Measurements from ENCODE around the gene SERGEF. TPM values are rescaled to one million over a fixed set of nuclear protein-coding genes. Genes with fewer than 3 reads are reported as not detected.

Gene SERGEF
- total and polyA plus RNA-seq, 10 of the 15 experiments (the other 5 are each of a cell fraction or from before 2014, with no cell fraction given) = 14.6 to 27.8 (median 22.4) TPM

DNA sequence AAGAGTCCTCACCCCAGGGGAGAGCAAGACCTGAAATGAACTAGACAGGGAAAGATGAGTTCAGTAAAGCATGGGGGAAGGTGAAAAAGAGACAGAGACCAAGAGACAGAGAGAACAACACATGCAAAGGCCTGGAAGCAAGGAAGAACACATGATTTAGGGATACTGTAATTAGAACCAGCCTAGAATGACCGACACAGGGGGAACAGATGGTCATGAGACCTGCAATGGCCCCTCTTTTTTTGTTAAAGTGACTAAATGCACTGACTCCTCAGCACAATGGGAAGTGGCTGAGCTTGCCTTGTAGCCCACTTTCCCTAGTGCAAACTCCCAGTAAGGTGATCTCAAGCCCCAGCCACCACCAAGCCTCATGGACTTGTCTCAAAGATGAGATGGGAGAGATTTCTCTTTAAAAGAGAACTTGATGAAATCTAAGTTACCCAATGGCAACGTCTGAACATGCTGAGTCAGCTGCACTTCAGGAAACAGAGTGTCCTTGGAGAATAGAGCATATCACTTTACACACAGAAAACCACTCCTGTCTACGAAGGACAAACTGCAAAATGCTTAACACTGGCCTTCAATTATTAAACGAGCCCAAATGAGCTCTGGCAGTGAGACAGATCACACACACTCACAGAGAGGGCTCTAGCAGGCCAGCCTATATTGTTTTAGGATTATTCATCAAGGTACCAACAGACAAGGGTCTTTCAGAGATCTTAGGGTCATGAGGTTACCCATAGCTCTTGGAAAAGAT, 91.0 kb downstream of the SERGEF start:
- Histone ChIP-seq H2AFZ (ENCODE audit: control insufficient read depth, low read depth, low read length) (no peak overlapping the region), H3K27ac (ENCODE audit: control insufficient read depth, insufficient read depth) (no peak overlapping the region), H3K4me2 (ENCODE audit: control insufficient read depth, insufficient read depth) (no peak overlapping the region), H3K4me3 (no peak overlapping the region), H3K27me3 (replicated peaks in 1 of 2; ENCODE audit: control insufficient read depth in 2 of 2, insufficient read depth in 2 of 2, low read length in 1 of 2) (no peaks in the 10 kb centered on the region), H3K4me1 (ENCODE audit: control insufficient read depth, insufficient read depth, low read length) (no peaks in the 10 kb centered on the region; the same call in 1 of the 2 replicates), H4K20me1 (ENCODE audit: control insufficient read depth, insufficient read depth) (no peaks in the 10 kb centered on the region), H3K79me2 (ENCODE audit: control insufficient read depth, insufficient read depth, low read length) (no peaks in the 10 kb centered on the region), H3K36me3 (ENCODE audit: control insufficient read depth in 2 of 2, insufficient read depth in 2 of 2, low read length in 1 of 2) (peaks cover 0 to 4% of the 10 kb centered on the region in 2 experiments; a peak in 3 of 4 replicates), H3K9ac (ENCODE audit: control insufficient read depth, insufficient read depth, low read length) (no peak overlapping the region), H3K9me3 (replicated peaks; ENCODE audit: control insufficient read depth, insufficient read depth, low read length) (no peaks in the 10 kb centered on the region)
- TF ChIP-seq TARDBP (IDR thresholded peaks at IDR 0.05; ENCODE audit: borderline replicate concordance) (no peak), CREB1 (IDR thresholded peaks at IDR 0.05; ENCODE audit: low read depth) (no peak), TBL1XR1 (IDR thresholded peaks at IDR 0.05; ENCODE audit: low read depth, low read length) (no peak), NFXL1 (IDR thresholded peaks at IDR 0.05; ENCODE audit: borderline replicate concordance) (no peak), CREM (IDR thresholded peaks at IDR 0.05; ENCODE audit: low read depth) (no peak), LARP7 (IDR thresholded peaks at IDR 0.05) (no peak), BHLHE40 (IDR thresholded peaks at IDR 0.05; ENCODE audit: borderline replicate concordance in 1 of 2, low read depth in 2 of 2, low read length in 1 of 2) (no peak), NR2C1 (IDR thresholded peaks at IDR 0.05) (no peak), CBFB (IDR thresholded peaks at IDR 0.05; ENCODE audit: low read depth) (no peak), TCF12 (IDR thresholded peaks at IDR 0.05; ENCODE audit: low read depth, low read length) (no peak), NR2C2 (IDR thresholded peaks at IDR 0.05; ENCODE audit: borderline replicate concordance, control insufficient read depth, insufficient read length, low read depth) (no peak)
- TF ChIP-seq, protein P1, sequence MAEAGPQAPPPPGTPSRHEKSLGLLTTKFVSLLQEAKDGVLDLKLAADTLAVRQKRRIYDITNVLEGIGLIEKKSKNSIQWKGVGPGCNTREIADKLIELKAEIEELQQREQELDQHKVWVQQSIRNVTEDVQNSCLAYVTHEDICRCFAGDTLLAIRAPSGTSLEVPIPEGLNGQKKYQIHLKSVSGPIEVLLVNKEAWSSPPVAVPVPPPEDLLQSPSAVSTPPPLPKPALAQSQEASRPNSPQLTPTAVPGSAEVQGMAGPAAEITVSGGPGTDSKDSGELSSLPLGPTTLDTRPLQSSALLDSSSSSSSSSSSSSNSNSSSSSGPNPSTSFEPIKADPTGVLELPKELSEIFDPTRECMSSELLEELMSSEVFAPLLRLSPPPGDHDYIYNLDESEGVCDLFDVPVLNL (IDR thresholded peaks at IDR 0.05; ENCODE audit: low read depth, low read length) = no peak
- TF ChIP-seq, protein P2, sequence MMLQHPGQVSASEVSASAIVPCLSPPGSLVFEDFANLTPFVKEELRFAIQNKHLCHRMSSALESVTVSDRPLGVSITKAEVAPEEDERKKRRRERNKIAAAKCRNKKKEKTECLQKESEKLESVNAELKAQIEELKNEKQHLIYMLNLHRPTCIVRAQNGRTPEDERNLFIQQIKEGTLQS (IDR thresholded peaks at IDR 0.05; ENCODE audit: borderline replicate concordance, extremely low read depth, low read depth, low read length) = no peak
- TF ChIP-seq, protein P3, sequence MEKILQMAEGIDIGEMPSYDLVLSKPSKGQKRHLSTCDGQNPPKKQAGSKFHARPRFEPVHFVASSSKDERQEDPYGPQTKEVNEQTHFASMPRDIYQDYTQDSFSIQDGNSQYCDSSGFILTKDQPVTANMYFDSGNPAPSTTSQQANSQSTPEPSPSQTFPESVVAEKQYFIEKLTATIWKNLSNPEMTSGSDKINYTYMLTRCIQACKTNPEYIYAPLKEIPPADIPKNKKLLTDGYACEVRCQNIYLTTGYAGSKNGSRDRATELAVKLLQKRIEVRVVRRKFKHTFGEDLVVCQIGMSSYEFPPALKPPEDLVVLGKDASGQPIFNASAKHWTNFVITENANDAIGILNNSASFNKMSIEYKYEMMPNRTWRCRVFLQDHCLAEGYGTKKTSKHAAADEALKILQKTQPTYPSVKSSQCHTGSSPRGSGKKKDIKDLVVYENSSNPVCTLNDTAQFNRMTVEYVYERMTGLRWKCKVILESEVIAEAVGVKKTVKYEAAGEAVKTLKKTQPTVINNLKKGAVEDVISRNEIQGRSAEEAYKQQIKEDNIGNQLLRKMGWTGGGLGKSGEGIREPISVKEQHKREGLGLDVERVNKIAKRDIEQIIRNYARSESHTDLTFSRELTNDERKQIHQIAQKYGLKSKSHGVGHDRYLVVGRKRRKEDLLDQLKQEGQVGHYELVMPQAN (conservative IDR thresholded peaks at IDR 0.05) = no peak
- FAIRE-seq = no peak
- 39% methylated on average over 4 of the region's 4 CpGs for WGBS (ENCODE audit: insufficient coverage, insufficient replicate concordance, low lambda C conversion rate, missing lambda C conversion rate)
- SMC1A ChIA-PET (ENCODE audit: uncharacterized antibody, unreplicated experiment) = interaction anchor here (1.0 kb wide), 1 partner anchor 10 kb away, joined by 3 read pairs; no protein-coding TSS in a partner anchor
- no TSS peak for BruUV-seq (replicated peaks)
- intact Hi-C loops (cut with micrococcal nuclease; ENCODE audit: unreplicated experiment) = no loop called here
- CTCF ChIA-PET = interaction anchor here (1.1 to 1.3 kb wide), 3 partner anchors 10 to 193 kb away, joined by 3 to 4 read pairs (median 3); no protein-coding TSS in a partner anchor
- POLR2A ChIA-PET = no interaction called here
- RAD21 ChIA-PET (ENCODE audit: unreplicated experiment) = no interaction called here
- no peak for DNase-seq (ENCODE audit: low read depth, low spot score)
- in situ Hi-C loops (cut with MboI) = no loop called here
- no peak for ATAC-seq
